Dermis blood vessel endothelial cell (primary cell): Measurements from ENCODE around the gene FBXO10. TPM values are rescaled to one million over a fixed set of nuclear protein-coding genes. Genes with fewer than 3 reads are reported as not detected.
A peak's percentile ranks its signal among the peaks of the same experiment; 100 is the strongest.

ENCODE experiments used
- DNase-seq: peaks from one replicate; pipeline ENCODE4 v3.0.0; 2010
- total RNA-seq: library from RNA; depleted of rRNA; stranded (reverse); fragments of >200 nt; gene quantifications from 2 replicates; pipeline ENCODE4 v1.2.3, GENCODE V29; 2014

The FBXO10 gene
- total RNA-seq, 1 donor from 2014 or later, result 17.0 TPM

DNA sequence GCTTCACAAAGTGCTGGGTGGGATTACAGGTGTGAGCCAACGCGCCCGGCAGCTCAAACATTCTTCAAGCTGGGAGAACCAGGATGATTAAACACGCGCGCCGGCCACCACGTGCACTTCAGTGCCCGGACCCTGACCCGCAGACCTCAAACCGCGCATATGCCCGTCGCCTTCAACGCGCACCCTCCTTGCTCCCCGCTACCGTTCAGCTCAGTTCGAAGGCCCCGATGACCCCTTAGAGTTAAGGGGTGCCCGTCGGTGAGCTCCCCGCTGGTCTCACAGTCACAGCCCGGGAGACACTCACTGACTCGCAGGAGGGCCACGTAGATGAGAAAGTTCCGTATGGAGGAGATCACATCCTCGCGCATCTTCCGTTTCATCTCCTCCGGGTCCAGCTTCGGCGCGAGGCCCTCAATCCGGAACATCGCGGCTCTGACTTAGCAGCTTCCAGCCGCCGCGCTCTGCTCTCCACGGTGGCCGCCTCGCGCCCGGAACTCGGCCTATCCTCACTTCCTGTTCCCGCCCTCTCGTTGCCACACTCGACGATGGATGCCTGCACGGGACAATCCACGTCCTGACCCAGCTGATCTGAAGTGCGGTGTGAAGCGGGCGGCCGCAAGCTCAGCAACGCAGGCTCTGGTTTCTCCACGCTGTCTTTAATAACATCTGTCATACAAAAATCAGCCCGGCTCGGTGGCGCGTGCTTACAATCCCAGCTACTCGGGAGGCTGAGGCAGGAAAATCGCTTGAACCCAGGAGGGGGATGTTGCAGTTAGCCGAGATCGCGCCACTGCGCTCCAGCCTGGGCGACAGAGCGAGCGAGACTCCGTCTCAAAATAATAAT, 16.1 kb upstream of the FBXO10 start, which contains the start of gene TOMM5:
Gene TOMM5 (minus strand): TSS at position 490 of the 844 bp plus-strand sequence. CDS start 65 bp downstream, at position 425.
- DNase-seq, result peak; percentile 96

DNA sequence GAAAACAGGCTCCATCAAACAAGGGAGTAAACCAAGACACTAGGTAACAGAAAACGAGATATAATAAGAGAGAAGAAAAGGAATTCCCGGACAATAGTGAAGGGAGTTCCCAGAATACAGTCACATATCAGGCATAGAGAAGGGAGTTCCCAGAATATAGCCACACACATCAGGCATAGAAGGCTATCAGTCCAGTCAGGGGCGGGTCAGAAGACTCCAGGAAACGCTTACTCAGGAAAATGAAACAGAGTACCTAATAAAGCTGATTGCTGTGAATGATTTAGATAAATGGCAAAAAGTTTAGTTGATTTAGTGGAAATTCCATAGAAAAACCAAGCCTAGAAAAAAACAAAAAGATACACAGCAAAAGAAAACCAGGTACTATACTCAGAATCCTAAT, 11.3 kb upstream of the FBXO10 start:
- peak; percentile 30 for DNase-seq

DNA sequence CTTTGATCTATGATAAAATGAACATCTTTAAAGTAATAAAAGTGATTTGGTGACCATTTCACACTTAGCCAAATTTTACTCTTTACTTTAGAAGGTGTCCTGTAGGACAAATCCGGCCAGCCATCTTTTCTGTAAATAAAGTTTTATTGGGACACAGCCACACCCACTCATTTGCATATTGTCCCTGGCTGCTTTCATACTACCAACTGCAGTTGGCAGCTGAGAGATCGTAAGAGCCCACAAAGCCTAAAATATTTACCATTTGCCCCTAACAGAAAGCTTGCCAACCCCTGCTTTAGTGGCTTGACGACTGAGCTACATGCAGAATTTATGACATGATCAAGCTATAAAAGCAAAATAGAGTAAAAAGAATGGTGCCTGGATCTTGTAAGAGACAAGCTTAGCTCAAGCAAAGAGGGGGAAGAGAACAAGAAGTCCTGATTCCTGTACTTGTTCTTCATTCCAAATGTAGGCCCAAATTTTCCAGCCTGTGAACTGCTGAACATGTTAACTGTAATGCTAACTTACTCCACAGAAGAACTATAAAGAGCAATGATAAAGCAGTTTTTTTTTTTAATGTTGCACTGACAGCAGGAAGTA, 7.4 kb upstream of the FBXO10 start:
- no peak for DNase-seq

DNA sequence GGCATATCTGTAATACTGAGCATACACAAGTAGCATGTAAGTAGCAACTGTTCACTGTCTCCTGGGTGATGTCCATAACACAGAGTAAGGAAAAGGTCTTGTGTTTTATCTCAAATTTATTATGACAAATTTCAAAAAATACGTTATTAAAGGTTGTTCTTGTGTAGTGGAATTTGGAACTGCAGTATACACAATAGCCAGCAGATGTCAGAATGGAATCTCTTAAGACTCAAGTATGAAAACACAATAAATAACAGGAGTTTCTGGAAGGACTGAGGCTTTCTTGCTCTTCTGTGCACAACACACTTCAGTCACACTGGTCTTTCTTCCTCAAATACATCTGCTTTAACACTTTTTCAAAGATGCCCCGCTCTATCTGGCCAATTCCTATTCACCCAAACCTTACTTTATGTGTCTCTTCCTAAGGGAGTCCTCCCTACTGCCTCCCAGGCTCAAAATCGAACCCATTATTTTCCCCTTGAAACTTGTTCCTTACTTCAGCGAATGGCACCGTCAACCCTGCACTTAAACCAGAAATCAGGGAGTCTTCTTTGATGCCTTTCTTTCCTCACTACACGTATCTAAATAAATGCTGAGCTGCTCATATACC, 6.5 kb upstream of the FBXO10 start:
- DNase-seq, result peak; percentile 87

DNA sequence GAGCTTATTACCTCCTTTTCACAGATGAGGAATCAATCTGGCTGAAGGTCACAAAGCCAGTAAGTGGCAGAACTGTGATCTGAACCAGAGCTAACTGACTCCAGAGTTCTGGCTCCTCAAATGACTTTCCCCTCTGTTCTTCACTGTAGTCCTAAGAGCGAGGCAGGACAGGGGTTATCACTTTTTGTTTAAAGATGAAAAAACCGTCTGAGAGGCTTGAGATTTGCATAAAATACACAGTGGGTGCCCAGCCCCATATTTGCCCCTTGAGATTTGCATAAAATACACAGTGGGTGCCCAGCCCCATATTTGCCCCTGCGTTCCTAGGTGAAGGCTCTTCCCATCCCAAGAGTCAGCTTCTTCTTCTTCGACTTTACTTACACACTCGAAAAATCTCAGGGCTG, 667 bp downstream of the FBXO10 start:
- DNase-seq, result no peak

DNA sequence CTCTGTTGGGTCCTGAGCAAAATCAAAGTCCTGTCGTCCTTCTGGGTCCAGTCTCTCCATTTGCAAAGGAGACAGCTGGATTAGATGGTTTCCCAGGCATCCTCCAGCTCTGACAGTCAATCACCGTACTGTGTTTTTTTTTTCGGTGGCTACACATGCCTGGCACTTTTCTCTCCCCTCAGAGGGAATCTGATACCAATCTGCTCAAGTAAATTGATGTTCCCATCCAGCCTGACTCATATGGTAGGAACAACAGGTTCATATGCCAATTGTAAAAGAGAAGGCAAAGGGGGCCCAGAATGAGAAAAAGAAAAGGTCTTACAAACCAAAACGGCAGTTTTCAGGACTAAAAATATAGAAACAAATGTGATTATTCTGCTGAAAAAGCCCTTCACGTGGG, 1.2 kb downstream of the FBXO10 start:
- no peak for DNase-seq

DNA sequence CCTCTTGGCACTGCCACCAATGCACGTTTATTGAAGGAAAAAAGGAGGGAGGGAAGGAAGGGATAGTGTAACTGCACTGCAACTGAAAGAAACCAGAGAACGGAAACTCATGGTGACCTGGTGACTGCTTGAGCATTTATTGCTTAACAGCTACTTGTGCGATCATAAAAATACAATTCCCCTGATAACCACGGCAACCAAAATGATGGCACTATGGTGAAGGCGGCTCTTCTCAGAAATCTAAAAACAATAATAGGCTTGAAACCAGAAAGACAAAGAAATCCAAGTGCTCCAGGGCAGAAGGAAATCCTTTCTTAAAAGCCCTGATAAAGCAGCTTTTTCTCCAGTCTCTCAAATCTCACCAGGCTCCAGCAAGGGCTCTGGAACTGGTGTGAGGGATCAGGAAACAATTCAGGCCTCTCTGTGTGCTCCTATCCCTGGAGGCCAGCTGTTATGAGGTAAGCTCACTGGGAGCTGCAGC, 1.9 kb downstream of the FBXO10 start:
- no peak for DNase-seq

DNA sequence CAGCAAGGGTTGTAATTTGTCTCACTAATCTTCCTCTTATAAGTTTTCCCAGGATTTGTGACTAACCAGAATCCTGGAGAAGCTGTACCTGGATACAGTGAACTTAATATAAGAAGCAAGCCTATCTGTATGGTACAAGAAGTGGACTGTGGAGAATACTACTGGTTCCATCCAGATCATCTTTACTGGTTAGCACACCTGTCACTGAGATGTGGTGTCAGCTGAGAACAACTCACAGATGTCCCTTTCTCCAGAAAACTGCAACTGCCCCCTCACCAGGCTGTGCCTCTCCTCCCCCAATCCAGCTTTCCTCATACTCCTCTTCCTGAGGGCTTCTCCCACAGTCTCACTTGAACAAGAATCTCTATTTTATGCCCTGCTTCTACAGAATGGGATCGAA, 4.9 kb downstream of the FBXO10 start:
- no peak for DNase-seq

DNA sequence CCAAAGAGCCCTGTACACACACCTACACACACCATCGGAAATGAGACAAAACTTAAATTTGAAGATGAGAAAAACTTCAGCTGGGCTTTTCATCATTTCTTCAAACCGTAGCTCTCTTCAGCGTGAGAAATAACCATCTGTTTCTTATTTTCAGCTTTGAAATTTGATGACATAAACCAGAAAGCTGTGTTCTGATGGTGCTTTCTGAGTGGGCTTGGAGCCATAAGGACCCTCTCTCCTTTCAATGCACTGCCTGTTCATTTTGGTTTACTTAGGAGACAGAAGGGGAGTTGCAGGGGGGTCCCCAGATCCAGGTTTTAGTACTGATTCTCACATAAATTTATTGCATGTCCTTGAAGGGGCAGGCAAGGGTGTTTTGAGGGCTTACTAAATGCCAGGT, 9.5 kb downstream of the FBXO10 start:
- DNase-seq, result no peak

DNA sequence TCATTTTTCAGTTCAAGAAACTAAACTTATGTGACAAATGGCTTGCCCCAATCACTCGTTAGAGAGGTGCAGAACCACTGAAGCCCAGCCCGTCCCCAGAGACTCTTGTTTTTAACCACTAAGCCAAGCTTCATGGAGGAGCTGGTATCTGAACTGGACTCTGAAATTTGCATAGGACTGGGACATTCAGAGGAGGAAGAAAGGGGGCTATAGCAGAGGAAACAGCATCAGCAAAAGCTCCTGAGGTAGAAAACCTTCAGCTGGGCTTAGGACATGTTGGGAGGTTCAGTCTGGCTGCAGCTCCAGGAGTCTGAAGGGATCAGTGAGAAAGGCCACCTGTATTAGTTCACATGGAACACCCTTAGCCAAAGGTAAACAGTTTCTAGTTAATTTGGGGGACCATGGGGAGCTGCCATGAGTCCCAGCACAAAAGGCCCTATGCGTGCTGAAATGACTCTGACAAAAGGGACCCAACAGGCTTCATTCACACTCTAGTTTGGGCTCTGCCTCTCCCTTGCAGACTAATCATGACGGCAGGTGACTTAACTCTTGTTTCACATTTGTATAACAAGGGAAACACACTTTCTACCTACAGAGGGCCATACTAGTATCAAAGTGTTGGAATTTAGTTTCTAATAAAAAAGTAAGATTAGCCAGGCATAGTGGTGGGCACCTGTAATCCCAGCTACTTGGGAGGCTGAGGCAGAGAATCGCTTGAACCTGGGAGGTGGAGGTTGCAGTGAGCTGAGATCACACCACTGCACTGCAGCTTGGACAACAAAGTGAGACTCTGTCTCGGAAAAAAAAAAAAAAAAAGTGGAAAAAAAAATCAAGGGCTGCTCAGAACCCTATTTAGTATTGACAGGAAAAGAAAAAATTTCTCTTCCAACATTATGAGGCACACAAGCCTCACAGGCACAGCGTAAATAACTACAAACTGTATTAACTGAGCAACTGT, 10.2 kb downstream of the FBXO10 start:
- DNase-seq, result no peak

DNA sequence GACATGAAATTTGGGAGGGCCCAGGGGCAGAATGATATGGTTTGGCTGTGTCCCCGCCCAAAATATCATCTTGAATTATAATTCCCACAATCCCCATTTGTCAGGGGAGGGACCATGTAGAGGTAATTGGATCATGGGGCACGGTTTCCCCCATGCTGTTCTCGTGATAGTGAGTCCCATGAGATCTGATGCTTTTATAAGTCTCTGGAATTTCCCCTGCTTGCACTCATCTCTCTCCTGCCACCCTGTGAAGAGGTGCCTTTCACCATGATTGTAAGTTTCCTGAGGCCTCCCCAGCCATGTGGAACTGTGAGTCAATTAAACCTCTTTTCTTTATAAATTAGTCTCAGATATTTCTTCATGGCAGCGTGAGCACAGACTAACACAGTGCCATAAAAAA, 11.3 kb downstream of the FBXO10 start:
- DNase-seq, result no peak

DNA sequence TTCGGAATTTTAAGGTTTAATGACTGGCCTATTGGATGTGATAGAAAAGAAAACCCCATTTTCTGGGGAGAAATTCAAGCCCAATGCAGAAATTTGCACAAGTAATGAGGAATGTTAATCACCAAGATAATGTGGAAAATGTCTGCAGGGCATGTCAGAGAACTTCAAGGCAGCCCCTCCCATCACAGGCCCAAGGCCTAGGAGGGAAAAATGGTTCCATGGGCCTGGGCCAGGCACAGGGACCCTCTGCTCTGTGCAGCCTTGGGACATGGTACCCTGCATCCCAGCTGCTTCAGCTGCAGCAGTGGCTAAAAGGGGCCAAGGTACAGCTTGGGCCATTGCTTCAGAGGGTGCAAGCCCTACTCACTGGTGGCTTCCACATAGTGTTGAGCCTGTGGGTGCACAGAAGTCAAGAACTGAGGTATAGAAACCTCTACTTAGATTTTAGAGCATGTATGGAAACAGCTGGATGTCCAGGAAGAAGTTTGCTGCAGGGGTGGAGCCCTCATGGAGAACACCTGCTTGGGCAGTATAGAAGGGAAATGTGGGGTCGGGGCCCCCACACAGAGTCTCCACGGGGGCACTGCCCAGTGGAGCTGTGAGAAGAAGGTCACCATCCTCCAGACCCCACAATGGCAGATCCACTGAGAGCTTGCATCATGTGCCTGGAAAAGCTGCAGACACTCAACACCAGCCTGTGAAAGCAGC, 12.2 kb downstream of the FBXO10 start:
- no peak for DNase-seq

DNA sequence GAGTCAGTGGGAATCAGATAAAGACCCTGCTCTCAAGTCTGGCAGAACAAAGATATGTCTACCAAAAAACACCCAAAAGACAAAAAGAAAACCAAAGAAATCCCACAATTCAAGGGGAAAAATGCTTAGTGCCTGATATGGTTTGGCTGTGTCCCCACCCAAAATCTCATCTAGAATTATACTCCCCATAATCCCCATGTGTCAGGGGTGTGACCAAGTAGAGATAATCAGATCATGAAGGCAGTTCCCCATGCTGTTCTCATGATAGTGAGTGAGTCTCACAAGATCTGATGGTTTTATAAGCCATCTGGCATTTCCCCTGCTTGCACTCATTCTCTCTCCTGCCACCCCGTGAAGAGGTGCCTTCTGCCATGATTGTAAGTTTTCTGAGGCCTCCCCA, 13.4 kb downstream of the FBXO10 start:
- DNase-seq, result no peak

DNA sequence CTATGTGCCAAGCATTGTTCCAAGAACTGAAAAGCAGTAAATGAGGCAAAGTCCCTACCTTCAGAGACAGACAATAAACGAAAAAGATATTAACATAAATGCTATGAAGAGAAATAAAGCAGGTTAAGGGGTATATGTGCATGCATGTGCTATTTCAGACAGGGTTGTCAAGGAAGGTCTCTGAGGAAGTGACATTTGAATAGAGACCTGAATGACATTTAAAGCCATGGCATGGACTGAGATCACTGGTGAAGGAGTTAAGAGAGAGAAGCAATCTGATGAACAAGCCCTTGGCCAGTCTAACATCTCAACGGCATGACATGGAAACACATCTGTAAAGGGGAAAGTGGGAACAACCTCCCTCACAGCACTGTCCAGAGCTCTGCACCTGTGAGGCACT, 14.5 kb downstream of the FBXO10 start:
- no peak for DNase-seq

DNA sequence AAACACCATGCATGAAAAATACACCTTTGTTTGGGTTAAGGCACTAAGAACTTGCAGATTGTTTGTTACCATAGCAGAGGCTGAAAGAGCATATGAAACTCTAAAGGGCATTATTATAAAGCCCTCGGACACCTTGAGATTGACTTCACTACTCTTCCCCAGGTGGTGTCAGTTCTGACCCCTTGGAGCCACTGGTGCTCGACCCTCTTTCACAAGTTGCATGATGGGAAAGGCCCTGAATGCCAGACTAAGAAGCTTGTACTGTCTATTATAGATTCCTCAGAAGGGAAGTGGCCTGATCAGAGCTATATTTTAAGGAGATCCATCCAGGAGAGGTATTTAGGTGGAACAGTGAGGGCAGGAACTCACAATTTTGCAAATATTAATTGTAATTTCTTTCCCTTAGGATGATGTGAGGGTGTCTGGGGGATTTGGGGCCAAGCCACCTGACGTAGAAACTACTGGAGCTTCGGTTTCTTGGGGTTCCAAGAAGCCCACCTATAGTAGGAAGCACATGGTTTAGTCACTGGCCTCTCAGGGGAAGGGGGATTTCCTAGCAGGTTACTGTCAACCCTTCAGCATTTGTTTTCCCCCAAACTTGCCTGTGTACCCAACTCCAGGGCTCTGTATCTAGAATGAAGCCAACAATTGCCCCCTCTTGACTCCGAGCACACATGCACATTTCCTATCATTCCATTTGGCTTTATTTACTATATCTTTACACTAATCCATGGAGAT, 16.2 kb downstream of the FBXO10 start:
- no peak for DNase-seq

DNA sequence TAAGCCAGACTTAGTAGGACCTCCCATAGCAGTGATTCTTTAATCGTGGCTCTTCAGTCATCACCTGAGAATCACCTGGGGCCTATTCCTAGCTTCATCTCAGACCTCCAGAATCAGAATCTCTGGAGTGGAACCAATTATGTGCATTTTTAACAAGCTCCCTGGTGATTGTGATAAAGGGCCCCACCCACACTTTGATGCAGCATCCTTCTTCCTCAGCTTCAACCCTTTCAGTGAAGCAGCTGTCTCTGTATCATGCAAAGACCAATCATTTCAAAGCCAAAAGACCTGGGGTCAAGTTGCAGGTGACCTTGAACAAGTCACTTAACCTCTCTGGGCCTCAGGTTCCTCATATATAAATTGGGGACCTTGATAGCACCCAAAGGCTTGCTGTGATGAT, 17.1 kb downstream of the FBXO10 start:
- no peak for DNase-seq

DNA sequence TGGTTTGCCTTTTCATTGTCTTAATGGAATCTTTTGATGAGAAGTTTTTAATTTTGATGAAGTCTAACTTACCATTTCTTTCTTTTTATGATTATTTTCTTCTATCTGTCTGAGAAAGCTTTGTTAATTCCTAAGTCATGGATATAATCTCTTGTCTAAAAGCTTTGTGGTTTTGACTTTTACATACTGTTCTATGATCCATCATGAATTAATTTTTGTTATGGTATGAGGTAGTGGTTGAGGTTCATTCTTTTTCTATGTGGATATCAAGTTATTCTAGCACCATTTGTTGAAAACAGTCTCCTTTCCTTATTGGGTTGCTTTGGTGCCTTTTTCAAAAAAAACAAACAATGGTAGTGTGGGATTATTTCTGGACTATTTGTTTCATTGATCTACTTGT, 20.4 kb downstream of the FBXO10 start:
- no peak for DNase-seq

DNA sequence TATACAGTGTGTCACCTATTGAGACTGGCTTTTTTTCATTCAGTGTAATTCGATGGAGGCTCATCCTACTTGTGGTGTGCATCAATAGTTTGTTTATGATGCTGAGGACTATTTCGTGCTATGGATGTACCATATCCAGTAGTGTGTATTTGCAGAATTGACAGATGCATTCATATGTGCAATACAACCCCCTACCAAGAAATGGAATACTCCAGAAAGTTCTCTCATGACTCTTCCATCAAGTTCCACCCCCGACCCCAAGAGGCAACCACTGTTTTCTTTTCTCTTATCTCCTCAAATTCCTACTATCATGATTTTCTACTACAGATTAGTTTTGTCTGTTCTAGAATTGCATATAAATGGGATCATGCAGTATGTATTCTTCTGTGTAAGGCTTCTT, 21.9 kb downstream of the FBXO10 start:
- no peak for DNase-seq

DNA sequence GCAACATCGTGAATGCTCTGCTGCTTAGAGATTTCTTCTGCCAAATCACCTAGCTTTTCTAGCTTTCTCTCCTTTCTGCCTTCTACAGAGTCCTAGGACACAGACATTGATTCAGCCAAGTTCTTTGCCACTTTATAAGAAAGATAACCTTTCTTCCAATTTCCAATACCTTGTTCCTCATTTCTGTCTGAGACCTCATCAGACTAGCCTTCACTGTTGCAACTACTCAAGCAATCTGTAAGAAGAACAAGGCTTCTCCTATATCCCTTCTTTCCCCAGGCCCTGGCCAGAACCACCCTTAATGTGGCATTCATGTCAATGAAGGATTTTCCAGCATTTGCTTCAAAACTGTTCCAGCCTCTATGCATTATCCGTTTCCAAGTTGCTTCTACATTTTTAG, 24.3 kb downstream of the FBXO10 start:
- no peak for DNase-seq

DNA sequence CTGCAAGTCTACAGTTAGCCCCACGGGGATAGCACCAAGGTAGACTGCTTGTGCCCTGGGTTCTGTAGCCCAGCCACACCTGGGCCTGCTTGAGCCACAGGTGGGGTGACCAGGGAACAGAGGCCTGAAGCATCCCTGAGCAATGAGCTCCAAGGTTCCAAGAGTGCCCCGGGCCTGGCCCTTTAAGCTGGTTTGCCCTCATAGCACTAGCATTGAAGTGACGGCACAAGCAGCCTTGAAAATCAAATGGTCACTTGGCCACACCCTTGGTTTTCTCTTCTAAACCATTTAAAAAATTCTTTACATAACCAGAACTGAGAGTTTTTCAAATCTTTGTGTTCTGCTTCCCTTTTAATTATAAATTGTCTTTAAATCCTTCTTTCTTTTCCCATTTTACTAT, 24.7 kb downstream of the FBXO10 start:
- no peak for DNase-seq

DNA sequence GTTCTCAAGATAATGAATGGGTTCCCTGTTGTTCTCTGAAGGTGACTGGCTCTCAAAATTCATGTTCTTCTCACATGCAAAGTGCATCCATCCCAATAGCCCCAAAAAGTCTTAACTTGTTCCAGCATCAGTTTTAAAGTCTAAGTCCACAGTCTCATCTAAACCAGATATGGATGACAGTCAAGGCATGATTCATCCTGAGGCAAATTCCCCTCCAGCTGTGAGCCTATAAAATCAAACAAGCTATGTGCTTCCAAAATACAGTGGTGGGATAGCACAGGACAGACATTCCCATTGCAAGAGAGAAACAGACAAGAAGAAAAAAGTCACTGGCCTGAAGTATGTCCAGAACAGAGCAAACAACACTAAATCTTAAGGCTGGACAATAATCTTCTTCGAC, 25.4 kb downstream of the FBXO10 start:
- no peak for DNase-seq
